Gastrocnemius medialis (tissue), 4 donors: ENCODE data around the gene ACYP1. TPM values are rescaled to one million over a fixed set of nuclear protein-coding genes. Genes with fewer than 3 reads are reported as not detected.

Experiments used
- ATAC-seq, 2 donors: fragments of 150-250 bp; one replicate each; pipeline ENCODE4 v1.9.1; 2016
- DNase-seq, 2 donors: peaks; one replicate each; pipeline ENCODE4 v3.0.0-alpha.2; 2019
- H3K27ac ChIP-seq, 4 donors: fragments of 200-600 bp; sonication (generic); 1 replicate in 1 of 4; 2 replicates in 3 of 4; pipeline ENCODE4 v1.5.1; 2016 to 2018; ENCODE audit warnings: mild to moderate bottlenecking in 2 of 4, moderate library complexity in 1 of 4
- H3K27me3 ChIP-seq, 3 donors: fragments of 200-600 bp; sonication (generic) in 2 of 3; 1 replicate in 1 of 3; 2 replicates in 2 of 3; pipeline versions ENCODE4 v1.5.1 to v1.6.0; 2016 to 2019; ENCODE audit warnings: mild to moderate bottlenecking in 1 of 3, moderate library complexity in 1 of 3
- H3K36me3 ChIP-seq, 2 donors: fragments of 200-600 bp; sonication (generic) in 1 of 2; one replicate each; pipeline ENCODE4 v1.5.1; 2017 to 2018
- H3K4me1 ChIP-seq, 2 donors: fragments of 200-600 bp; sonication (generic) in 1 of 2; one replicate each; pipeline ENCODE4 v1.5.1; 2016 to 2017; ENCODE audit warnings: mild to moderate bottlenecking in 2 of 2
- H3K4me3 ChIP-seq, 4 donors: fragments of 200-600 bp; sonication (generic) in 3 of 4; 1 replicate in 1 of 4; 2 replicates in 3 of 4; pipeline ENCODE4 v1.5.1; 2016 to 2019; ENCODE audit warnings: mild to moderate bottlenecking in 2 of 4
- H3K9me3 ChIP-seq, 3 donors: fragments of 200-600 bp; sonication (generic) in 2 of 3; 1 replicate in 1 of 3; 2 replicates in 2 of 3; pipeline ENCODE4 v1.5.1; 2016 to 2019
- CTCF ChIP-seq, 5 experiments: fragments of 450-650 bp in 3 of 5; fragments of 200-600 bp in 2 of 5; sonication (generic) in 2 of 5; IDR thresholded peaks in 4 of 5; conservative IDR thresholded peaks in 1 of 5; 1 replicate in 4 of 5; 2 replicates in 1 of 5; pipeline ENCODE4 v1.5.1; 2016 to 2019; ENCODE audit warnings: antibody characterized with exemption in 5 of 5, mild to moderate bottlenecking in 3 of 5, moderate library complexity in 3 of 5
- POLR2A ChIP-seq, 2 donors: fragments of 450-650 bp; IDR thresholded peaks; one replicate each; pipeline ENCODE4 v1.6.1; 2017; ENCODE audit warnings: antibody characterized with exemption in 2 of 2, mild to moderate bottlenecking in 2 of 2, moderate library complexity in 2 of 2
- in situ Hi-C, 4 donors: fragments of 200-750 bp; cut with MboI; loops; one replicate each; pipeline versions ENCODE4 v1.15.0 to v1.8.0; 2017; ENCODE audit warnings: low sequenced_read_pairs in 4 of 4
- intact Hi-C: fragments of 100-400 bp; cut with DNase I; formaldehyde crosslinking; loops from one replicate; pipeline ENCODE4 v1.15.1; 2023; ENCODE audit warnings: low total_unique reads
- total RNA-seq, 4 donors: library from RNA; depleted of rRNA; stranded (reverse); fragments of >200 nt; gene quantifications; one replicate each; pipeline versions ENCODE4 v1.1.0 to v1.2.3, GENCODE V29; 2016

Gene ACYP1
- total RNA-seq, 4 donors from 2014 or later, result 12.8 to 41.2 (median 22.9) TPM

- Histone ChIP-seq H3K27ac (no peak overlapping the region), H3K9me3 (no peaks in the 10 kb centered on the region), H3K36me3 (peaks cover 0 to 25% of the 10 kb centered on the region in 2 donors), H3K4me3 (no peak overlapping the region), H3K4me1 (peaks cover 11 to 27% of the 10 kb centered on the region in 2 donors), H3K27me3 (no peaks in the 10 kb centered on the region)
- no peak for ATAC-seq
- TF ChIP-seq POLR2A (IDR thresholded peaks at IDR 0.05), result no peak
- no peak for TF ChIP-seq CTCF (IDR thresholded peaks at IDR 0.05 in 4 of 5, conservative IDR thresholded peaks at IDR 0.05 in 1 of 5)
- DNase-seq, result no peak
- intact Hi-C loops (no loop called here), in situ Hi-C loops (no loop called here)
Observed at GRCh38 chr14:75042035-75042434, 21.8 kb downstream of the ACYP1 start.

GRCh38 chr14:75041613-75042012 lies 22.2 kb downstream of the ACYP1 start:
- ATAC-seq (no peak), DNase-seq (no peak)
- H3K27ac ChIP-seq, result no peak overlapping the region
- H3K27me3 ChIP-seq, result no peaks in the 10 kb centered on the region
- intact Hi-C loops (loop anchor here (2.0 kb wide), 1 partner anchor 77 kb away; no protein-coding TSS in a partner anchor), in situ Hi-C loops (no loop called here)
- no peaks in the 10 kb centered on the region for H3K9me3 ChIP-seq
- no peak overlapping the region for H3K4me3 ChIP-seq
- H3K36me3 ChIP-seq, result peaks cover 0 to 29% of the 10 kb centered on the region in 2 donors
- peaks cover 11 to 25% of the 10 kb centered on the region in 2 donors for H3K4me1 ChIP-seq
- TF ChIP-seq CTCF (IDR thresholded peaks at IDR 0.05 in 4 of 5, conservative IDR thresholded peaks at IDR 0.05 in 1 of 5) (no peak), POLR2A (IDR thresholded peaks at IDR 0.05) (no peak)

GRCh38 chr14:75040959-75041358 lies 22.9 kb downstream of the ACYP1 start:
- DNase-seq (no peak), ATAC-seq (no peak)
- no peak for TF ChIP-seq CTCF (IDR thresholded peaks at IDR 0.05 in 4 of 5, conservative IDR thresholded peaks at IDR 0.05 in 1 of 5)
- no peak for TF ChIP-seq POLR2A (IDR thresholded peaks at IDR 0.05)
- peaks cover 0 to 33% of the 10 kb centered on the region in 2 donors for H3K36me3 ChIP-seq
- no peaks in the 10 kb centered on the region for H3K9me3 ChIP-seq
- H3K4me3 ChIP-seq, result no peak overlapping the region
- H3K27me3 ChIP-seq, result no peaks in the 10 kb centered on the region
- in situ Hi-C loops (no loop called here), intact Hi-C loops (loop anchor here (2.0 kb wide), 1 partner anchor 78 kb away; no protein-coding TSS in a partner anchor)
- peaks cover 11 to 19% of the 10 kb centered on the region in 2 donors for H3K4me1 ChIP-seq
- H3K27ac ChIP-seq, result no peak overlapping the region

- intact Hi-C loops (loop anchor here (2.0 kb wide), 1 partner anchor 78 kb away; no protein-coding TSS in a partner anchor), in situ Hi-C loops (no loop called here)
- peaks cover 0 to 33% of the 10 kb centered on the region in 2 donors for H3K36me3 ChIP-seq
- no peak for DNase-seq
- ATAC-seq, result no peak
- H3K4me1 ChIP-seq, result peaks cover 11 to 14% of the 10 kb centered on the region in 2 donors
- H3K27me3 ChIP-seq, result no peaks in the 10 kb centered on the region
- no peaks in the 10 kb centered on the region for H3K9me3 ChIP-seq
- no peak for TF ChIP-seq CTCF (IDR thresholded peaks at IDR 0.05 in 4 of 5, conservative IDR thresholded peaks at IDR 0.05 in 1 of 5)
- TF ChIP-seq POLR2A (IDR thresholded peaks at IDR 0.05), result no peak
- H3K4me3 ChIP-seq, result no peak overlapping the region
- no peak overlapping the region for H3K27ac ChIP-seq
Observed at GRCh38 chr14:75040507-75040906, 23.3 kb downstream of the ACYP1 start.

GRCh38 chr14:75032939-75033338 lies 30.9 kb downstream of the ACYP1 start:
- H3K4me3 ChIP-seq, result no peak overlapping the region
- intact Hi-C loops, result no loop called here
- no peaks in the 10 kb centered on the region for H3K9me3 ChIP-seq
- in situ Hi-C loops, result no loop called here
- no peak for ATAC-seq
- no peaks in the 10 kb centered on the region for H3K27me3 ChIP-seq
- DNase-seq, result no peak
- no peak overlapping the region for H3K27ac ChIP-seq
- TF ChIP-seq CTCF (IDR thresholded peaks at IDR 0.05 in 4 of 5, conservative IDR thresholded peaks at IDR 0.05 in 1 of 5), result no peak
- no peak for TF ChIP-seq POLR2A (IDR thresholded peaks at IDR 0.05)
- no peaks in the 10 kb centered on the region for H3K4me1 ChIP-seq
- H3K36me3 ChIP-seq, result peaks cover 0 to 64% of the 10 kb centered on the region in 2 donors
